WTC11 (cell line): Measurements from ENCODE around the gene GPHB5. TPM values are rescaled to one million over a fixed set of nuclear protein-coding genes. Genes with fewer than 3 reads are reported as not detected.

Source experiments
- ATAC-seq: fragments of 200-7000 bp; cut with Tn5 transposase; 2 replicates; pipeline ENCODE4 v1.10.0; 2021; ENCODE audit warnings: mild to moderate bottlenecking, moderate library complexity
- CTCF ChIA-PET: fragments of 300-600 bp; sonication (Branson Sonifier 250); formaldehyde crosslinking; loops from one replicate; lab custom pipeline; 2021; ENCODE audit warnings: antibody characterized with exemption; lab: Charles Lee
- POLR2A ChIA-PET: fragments of 350-600 bp; sonication (Branson Sonifier 250); formaldehyde crosslinking; loops from one replicate; lab custom pipeline; 2021; ENCODE audit warnings: antibody characterized with exemption; lab: Charles Lee
- DNase-seq: peaks from one replicate; pipeline ENCODE4 v3.0.0; 2021; ENCODE audit warnings: low spot score
- H3K27ac Mint-ChIP-seq: 2 replicates; pipeline ENCODE4 v1.8.0; 2021; ENCODE audit warnings: mixed read lengths
- H3K27me3 Mint-ChIP-seq: 2 replicates; pipeline ENCODE4 v1.8.0; 2021; ENCODE audit warnings: low read depth, mild to moderate bottlenecking, moderate library complexity, mixed read lengths
- H3K36me3 Mint-ChIP-seq: 2 replicates; pipeline ENCODE4 v1.8.0; 2021; ENCODE audit warnings: mixed read lengths
- H3K4me1 Mint-ChIP-seq: 2 replicates; pipeline ENCODE4 v1.8.0; 2022; ENCODE audit warnings: mixed read lengths
- H3K4me3 Mint-ChIP-seq: 2 replicates; pipeline ENCODE4 v1.8.0; 2021; ENCODE audit warnings: mild to moderate bottlenecking, moderate library complexity, mixed read lengths
- H3K9me3 Mint-ChIP-seq: 2 replicates; pipeline ENCODE4 v1.8.0; 2021; ENCODE audit warnings: mixed read lengths
- AR ChIP-seq: fragments of 250-450 bp; sonication (Bioruptor Pico); IDR thresholded peaks from 2 replicates; pipeline ENCODE4 v1.9.0; 2021; ENCODE audit warnings: mild to moderate bottlenecking
- ATF1 ChIP-seq: sonication (generic); formaldehyde crosslinking; IDR thresholded peaks from 2 replicates; pipeline ENCODE4 v1.8.1; 2023; ENCODE audit warnings: mild to moderate bottlenecking, moderate library complexity, missing genetic modification reagents
- ATF3 ChIP-seq: sonication (generic); formaldehyde crosslinking; conservative IDR thresholded peaks from 2 replicates; pipeline ENCODE4 v1.8.1; 2022; ENCODE audit warnings: mild to moderate bottlenecking, missing genetic modification reagents
- E2F5 ChIP-seq: sonication (generic); formaldehyde crosslinking; IDR thresholded peaks from 2 replicates; pipeline ENCODE4 v1.8.1; 2022; ENCODE audit warnings: mild to moderate bottlenecking, moderate library complexity, missing genetic modification reagents
- EMX1 ChIP-seq: fragments of 250-450 bp; sonication (Bioruptor Pico); IDR thresholded peaks from 2 replicates; pipeline ENCODE4 v1.8.0; 2021; ENCODE audit warnings: mild to moderate bottlenecking
- GABPB1 ChIP-seq: sonication (generic); formaldehyde crosslinking; IDR thresholded peaks from 2 replicates; pipeline ENCODE4 v1.8.1; 2023; ENCODE audit warnings: mild to moderate bottlenecking, missing genetic modification reagents
- JUN ChIP-seq: sonication (generic); formaldehyde crosslinking; IDR thresholded peaks from 2 replicates; pipeline ENCODE4 v1.8.0; 2023; ENCODE audit warnings: mild to moderate bottlenecking, missing genetic modification reagents
- MLX ChIP-seq: sonication (generic); formaldehyde crosslinking; IDR thresholded peaks from 2 replicates; pipeline ENCODE4 v1.8.1; 2023; ENCODE audit warnings: mild to moderate bottlenecking, missing genetic modification reagents, moderate library complexity
- NFATC4 ChIP-seq: fragments of 250-450 bp; sonication (Bioruptor Pico); IDR thresholded peaks from 2 replicates; pipeline ENCODE4 v1.9.0; 2021; ENCODE audit warnings: mild to moderate bottlenecking
- NFYB ChIP-seq: sonication (generic); formaldehyde crosslinking; conservative IDR thresholded peaks from 2 replicates; pipeline ENCODE4 v1.8.0; 2022; ENCODE audit warnings: low read depth, missing genetic modification reagents
- RELA ChIP-seq: sonication (generic); formaldehyde crosslinking; IDR thresholded peaks from 2 replicates; pipeline ENCODE4 v1.8.1; 2022; ENCODE audit warnings: missing genetic modification reagents, mild to moderate bottlenecking, borderline replicate concordance
- ZNF416 ChIP-seq: fragments of 250-450 bp; sonication (Bioruptor Pico); IDR thresholded peaks from 2 replicates; pipeline ENCODE4 v1.9.0; 2021; ENCODE audit warnings: mild to moderate bottlenecking, inconsistent platforms
- total RNA-seq: library from RNA; stranded (reverse); gene quantifications from 3 replicates; pipeline ENCODE4 v1.2.3, GENCODE V29; 2021
- TF ChIP-seq, protein P1 (sequence below): sonication (generic); formaldehyde crosslinking; IDR thresholded peaks from 2 replicates; pipeline ENCODE4 v1.8.1; 2022; ENCODE audit warnings: missing genetic modification reagents, borderline replicate concordance
- TF ChIP-seq, protein P2 (sequence below): sonication (generic); formaldehyde crosslinking; IDR thresholded peaks from 2 replicates; pipeline ENCODE4 v1.8.0; 2022; ENCODE audit warnings: missing genetic modification reagents
- TF ChIP-seq, protein P3 (sequence below): sonication (generic); formaldehyde crosslinking; IDR thresholded peaks from 2 replicates; pipeline ENCODE4 v1.8.0; 2022; ENCODE audit warnings: mild to moderate bottlenecking, missing genetic modification reagents
- TF ChIP-seq, protein P4 (sequence below): sonication (generic); formaldehyde crosslinking; IDR thresholded peaks from 2 replicates; pipeline ENCODE4 v1.8.1; 2023; ENCODE audit warnings: mild to moderate bottlenecking, moderate library complexity, missing genetic modification reagents
- TF ChIP-seq, protein P5 (sequence below): fragments of 250-450 bp; sonication (Bioruptor Pico); conservative IDR thresholded peaks from 2 replicates; pipeline ENCODE4 v1.9.0; 2021; ENCODE audit warnings: mild to moderate bottlenecking
- TF ChIP-seq, protein P6 (sequence below): sonication (generic); formaldehyde crosslinking; IDR thresholded peaks from 2 replicates; pipeline ENCODE4 v1.8.0; 2023; ENCODE audit warnings: missing genetic modification reagents

GPHB5 gene
- total RNA-seq, 1 experiment from 2014 or later: not detected

- TF ChIP-seq, protein P1, sequence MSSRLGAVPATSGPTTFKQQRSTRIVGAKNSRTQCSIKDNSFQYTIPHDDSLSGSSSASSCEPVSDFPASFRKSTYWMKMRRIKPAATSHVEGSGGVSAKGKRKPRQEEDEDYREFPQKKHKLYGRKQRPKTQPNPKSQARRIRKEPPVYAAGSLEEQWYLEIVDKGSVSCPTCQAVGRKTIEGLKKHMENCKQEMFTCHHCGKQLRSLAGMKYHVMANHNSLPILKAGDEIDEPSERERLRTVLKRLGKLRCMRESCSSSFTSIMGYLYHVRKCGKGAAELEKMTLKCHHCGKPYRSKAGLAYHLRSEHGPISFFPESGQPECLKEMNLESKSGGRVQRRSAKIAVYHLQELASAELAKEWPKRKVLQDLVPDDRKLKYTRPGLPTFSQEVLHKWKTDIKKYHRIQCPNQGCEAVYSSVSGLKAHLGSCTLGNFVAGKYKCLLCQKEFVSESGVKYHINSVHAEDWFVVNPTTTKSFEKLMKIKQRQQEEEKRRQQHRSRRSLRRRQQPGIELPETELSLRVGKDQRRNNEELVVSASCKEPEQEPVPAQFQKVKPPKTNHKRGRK: no peak
- TF ChIP-seq, protein P2, sequence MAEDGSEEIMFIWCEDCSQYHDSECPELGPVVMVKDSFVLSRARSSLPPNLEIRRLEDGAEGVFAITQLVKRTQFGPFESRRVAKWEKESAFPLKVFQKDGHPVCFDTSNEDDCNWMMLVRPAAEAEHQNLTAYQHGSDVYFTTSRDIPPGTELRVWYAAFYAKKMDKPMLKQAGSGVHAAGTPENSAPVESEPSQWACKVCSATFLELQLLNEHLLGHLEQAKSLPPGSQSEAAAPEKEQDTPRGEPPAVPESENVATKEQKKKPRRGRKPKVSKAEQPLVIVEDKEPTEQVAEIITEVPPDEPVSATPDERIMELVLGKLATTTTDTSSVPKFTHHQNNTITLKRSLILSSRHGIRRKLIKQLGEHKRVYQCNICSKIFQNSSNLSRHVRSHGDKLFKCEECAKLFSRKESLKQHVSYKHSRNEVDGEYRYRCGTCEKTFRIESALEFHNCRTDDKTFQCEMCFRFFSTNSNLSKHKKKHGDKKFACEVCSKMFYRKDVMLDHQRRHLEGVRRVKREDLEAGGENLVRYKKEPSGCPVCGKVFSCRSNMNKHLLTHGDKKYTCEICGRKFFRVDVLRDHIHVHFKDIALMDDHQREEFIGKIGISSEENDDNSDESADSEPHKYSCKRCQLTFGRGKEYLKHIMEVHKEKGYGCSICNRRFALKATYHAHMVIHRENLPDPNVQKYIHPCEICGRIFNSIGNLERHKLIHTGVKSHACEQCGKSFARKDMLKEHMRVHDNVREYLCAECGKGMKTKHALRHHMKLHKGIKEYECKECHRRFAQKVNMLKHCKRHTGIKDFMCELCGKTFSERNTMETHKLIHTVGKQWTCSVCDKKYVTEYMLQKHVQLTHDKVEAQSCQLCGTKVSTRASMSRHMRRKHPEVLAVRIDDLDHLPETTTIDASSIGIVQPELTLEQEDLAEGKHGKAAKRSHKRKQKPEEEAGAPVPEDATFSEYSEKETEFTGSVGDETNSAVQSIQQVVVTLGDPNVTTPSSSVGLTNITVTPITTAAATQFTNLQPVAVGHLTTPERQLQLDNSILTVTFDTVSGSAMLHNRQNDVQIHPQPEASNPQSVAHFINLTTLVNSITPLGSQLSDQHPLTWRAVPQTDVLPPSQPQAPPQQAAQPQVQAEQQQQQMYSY: no peak
- TF ChIP-seq ZNF416: no peak
- POLR2A ChIA-PET: no interaction called here
- H3K4me1 Mint-ChIP-seq: 0 out of 2 replicates have a peak, but pooled peaks cover 5% of the 10 kb centered on the region
- DNase-seq (no peak), ATAC-seq (peak; percentile 32; the same call in 1 of the 2 replicates)
- no peaks in the 10 kb centered on the region; the same call in none of the 2 replicates for H3K27me3 Mint-ChIP-seq
- CTCF ChIA-PET: no interaction called here
- no peak overlapping the region for H3K27ac Mint-ChIP-seq
- no peaks in the 10 kb centered on the region for H3K9me3 Mint-ChIP-seq
- H3K4me3 Mint-ChIP-seq: no peak overlapping the region
- H3K36me3 Mint-ChIP-seq: no peaks in the 10 kb centered on the region
Observed at GRCh38 chr14:63344336-63344735, 25.6 kb upstream of the GPHB5 start.

DNA sequence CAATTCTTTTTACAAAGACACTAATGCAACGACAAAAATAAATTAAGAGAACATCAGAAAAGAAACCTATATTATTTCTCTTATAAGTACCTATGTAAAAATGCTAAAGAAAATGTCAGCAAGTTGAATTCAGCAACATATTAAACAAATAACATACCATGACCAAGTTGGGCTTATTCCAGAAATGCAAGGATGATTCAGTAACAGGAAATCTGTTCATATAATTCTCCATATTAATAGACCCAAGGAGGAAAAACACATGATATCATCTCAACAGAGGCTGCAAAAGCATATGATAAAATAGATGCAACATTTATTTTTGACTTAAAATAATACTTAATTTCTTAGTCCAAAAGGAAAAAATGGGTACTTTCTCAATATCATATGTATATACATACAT lies 25.1 kb upstream of the GPHB5 start:
- H3K9me3 Mint-ChIP-seq: 0 out of 2 replicates have a peak, but pooled peaks cover under 1% of the 10 kb centered on the region
- TF ChIP-seq NFYB (CRISPR knock-in tag) (no peak), E2F5 (CRISPR knock-in tag) (no peak), NFATC4 (CRISPR knock-in tag) (no peak), JUN (no peak), AR (CRISPR knock-in tag) (no peak), MLX (CRISPR knock-in tag) (no peak), EMX1 (no peak), ATF1 (CRISPR knock-in tag) (no peak), ATF3 (CRISPR knock-in tag) (no peak), GABPB1 (CRISPR knock-in tag) (no peak), RELA (CRISPR knock-in tag) (no peak)
- TF ChIP-seq, protein P3, sequence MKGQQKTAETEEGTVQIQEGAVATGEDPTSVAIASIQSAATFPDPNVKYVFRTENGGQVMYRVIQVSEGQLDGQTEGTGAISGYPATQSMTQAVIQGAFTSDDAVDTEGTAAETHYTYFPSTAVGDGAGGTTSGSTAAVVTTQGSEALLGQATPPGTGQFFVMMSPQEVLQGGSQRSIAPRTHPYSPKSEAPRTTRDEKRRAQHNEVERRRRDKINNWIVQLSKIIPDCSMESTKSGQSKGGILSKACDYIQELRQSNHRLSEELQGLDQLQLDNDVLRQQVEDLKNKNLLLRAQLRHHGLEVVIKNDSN: no peak
- TF ChIP-seq, protein P4, sequence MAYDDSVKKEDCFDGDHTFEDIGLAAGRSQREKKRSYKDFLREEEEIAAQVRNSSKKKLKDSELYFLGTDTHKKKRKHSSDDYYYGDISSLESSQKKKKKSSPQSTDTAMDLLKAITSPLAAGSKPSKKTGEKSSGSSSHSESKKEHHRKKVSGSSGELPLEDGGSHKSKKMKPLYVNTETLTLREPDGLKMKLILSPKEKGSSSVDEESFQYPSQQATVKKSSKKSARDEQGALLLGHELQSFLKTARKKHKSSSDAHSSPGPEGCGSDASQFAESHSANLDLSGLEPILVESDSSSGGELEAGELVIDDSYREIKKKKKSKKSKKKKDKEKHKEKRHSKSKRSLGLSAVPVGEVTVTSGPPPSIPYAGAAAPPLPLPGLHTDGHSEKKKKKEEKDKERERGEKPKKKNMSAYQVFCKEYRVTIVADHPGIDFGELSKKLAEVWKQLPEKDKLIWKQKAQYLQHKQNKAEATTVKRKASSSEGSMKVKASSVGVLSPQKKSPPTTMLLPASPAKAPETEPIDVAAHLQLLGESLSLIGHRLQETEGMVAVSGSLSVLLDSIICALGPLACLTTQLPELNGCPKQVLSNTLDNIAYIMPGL (CRISPR knock-in tag): no peak
- TF ChIP-seq, protein P5, sequence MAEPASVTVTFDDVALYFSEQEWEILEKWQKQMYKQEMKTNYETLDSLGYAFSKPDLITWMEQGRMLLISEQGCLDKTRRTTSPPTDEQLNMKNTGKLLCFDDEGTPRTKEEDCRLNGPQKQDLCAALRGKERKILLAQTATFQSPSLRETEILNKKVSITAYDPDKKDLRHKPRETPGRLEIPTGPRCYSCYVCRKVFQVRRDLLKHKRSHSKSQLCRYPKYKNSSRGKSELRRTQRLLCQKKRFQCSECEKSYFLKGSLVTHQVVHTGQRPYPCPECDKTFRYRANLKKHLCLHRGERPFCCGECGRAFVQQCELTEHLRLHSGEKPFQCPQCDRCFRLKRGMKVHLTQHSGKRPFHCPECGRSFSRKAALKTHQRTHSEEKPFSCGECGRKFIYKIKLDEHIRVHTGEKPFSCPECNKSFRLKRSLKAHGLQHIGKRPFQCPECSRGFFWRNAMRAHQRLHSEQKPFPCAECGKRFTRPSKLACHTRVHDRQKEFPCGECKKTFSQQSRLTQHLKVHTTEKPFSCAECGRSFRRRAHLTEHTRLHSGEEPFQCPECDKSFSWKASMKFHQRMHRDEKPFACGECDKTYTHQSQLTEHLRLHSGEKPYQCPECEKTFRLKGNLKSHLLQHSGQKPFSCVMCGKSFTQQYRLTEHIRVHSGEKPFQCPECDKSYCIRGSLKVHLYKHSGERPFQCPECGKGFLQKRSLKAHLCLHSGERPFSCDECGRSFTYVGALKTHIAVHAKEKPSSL (CRISPR knock-in tag): no peak
- TF ChIP-seq, protein P6, sequence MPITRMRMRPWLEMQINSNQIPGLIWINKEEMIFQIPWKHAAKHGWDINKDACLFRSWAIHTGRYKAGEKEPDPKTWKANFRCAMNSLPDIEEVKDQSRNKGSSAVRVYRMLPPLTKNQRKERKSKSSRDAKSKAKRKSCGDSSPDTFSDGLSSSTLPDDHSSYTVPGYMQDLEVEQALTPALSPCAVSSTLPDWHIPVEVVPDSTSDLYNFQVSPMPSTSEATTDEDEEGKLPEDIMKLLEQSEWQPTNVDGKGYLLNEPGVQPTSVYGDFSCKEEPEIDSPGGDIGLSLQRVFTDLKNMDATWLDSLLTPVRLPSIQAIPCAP (CRISPR knock-in tag): no peak

More for the DNA sequence above, 25.1 kb upstream of the GPHB5 start:
- Mint-ChIP-seq H3K27ac (no peak overlapping the region), H3K4me1 (0 out of 2 replicates have a peak, but pooled peaks cover 5% of the 10 kb centered on the region), H3K36me3 (no peaks in the 10 kb centered on the region), H3K4me3 (no peak overlapping the region), H3K27me3 (peaks cover 2% of the 10 kb centered on the region)
- CTCF ChIA-PET: no interaction called here
- ATAC-seq (no peak), DNase-seq (no peak)
- POLR2A ChIA-PET: no interaction called here
